Activated naive CD4-positive, alpha-beta T cell treated with anti-CD3 and anti-CD28 coated beads, Interleukin-2, amount 10 ng/mL, durations not matched to agents 7 days and 5 days (primary cell): ENCODE measurements around the gene TPX2.

ENCODE experiments used
- CTCF ChIA-PET: fragments of 350-600 bp; sonication (Branson Sonifier 250); formaldehyde crosslinking; loops from one replicate; lab custom pipeline; 2021; ENCODE audit warnings: antibody characterized with exemption; lab: Charles Lee
- DNase-seq: peaks from one replicate; pipeline ENCODE4 v3.0.0-alpha.2; 2020
- H3K27ac Mint-ChIP-seq: one replicate; pipeline ENCODE4 v1.8.0; 2021; ENCODE audit warnings: mild to moderate bottlenecking, moderate library complexity, mixed read lengths
- H3K27me3 Mint-ChIP-seq: one replicate; pipeline ENCODE4 v1.8.0; 2021; ENCODE audit warnings: mild to moderate bottlenecking, mixed read lengths
- H3K36me3 Mint-ChIP-seq: one replicate; pipeline ENCODE4 v1.8.0; 2021; ENCODE audit warnings: mixed read lengths
- H3K4me1 Mint-ChIP-seq: one replicate; pipeline ENCODE4 v1.8.0; 2021; ENCODE audit warnings: mixed read lengths
- H3K4me3 Mint-ChIP-seq: one replicate; pipeline ENCODE4 v1.8.0; 2021; ENCODE audit warnings: mild to moderate bottlenecking, moderate library complexity, mixed read lengths
- H3K9me3 Mint-ChIP-seq: one replicate; pipeline ENCODE4 v1.8.0; 2021; ENCODE audit warnings: mixed read lengths

TPX2 gene

DNA sequence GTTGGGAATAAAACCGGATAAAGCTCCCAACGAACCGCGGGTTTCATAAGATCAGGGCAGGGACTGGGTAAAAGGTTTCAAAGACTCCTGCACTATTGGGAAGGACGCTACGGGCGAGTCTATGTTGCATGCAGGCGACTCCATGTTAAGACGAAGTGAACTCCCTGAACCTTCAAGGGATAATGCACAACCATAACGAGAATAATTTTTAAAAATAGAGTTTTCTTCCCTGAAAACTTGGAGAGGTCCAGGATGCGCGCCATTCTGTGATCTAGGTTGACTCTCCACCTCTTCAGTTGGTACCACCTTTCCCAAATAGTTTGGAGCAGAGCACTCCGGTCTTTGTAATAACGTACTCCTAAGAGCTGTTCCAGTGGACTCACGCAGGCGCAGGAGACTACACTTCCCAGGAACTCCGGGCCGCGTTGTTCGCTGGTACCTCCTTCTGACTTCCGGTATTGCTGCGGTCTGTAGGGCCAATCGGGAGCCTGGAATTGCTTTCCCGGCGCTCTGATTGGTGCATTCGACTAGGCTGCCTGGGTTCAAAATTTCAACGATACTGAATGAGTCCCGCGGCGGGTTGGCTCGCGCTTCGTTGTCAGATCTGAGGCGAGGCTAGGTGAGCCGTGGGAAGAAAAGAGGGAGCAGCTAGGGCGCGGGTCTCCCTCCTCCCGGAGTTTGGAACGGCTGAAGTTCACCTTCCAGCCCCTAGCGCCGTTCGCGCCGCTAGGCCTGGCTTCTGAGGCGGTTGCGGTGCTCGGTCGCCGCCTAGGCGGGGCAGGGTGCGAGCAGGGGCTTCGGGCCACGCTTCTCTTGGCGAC, at the start of gene TPX2:
Gene TPX2 (plus strand): TSS at position 562 of the 821 bp plus-strand sequence. CDS start 18,187 bp downstream, outside the sequence.
- DNase-seq, result peak; percentile 91
- no peak within 1 kb of the TSS for H3K4me3 Mint-ChIP-seq
- no peak within 1 kb of the TSS for H3K27ac Mint-ChIP-seq
- H3K36me3 Mint-ChIP-seq, result peaks cover 8% of the 10 kb centered on the region
- H3K9me3 Mint-ChIP-seq, result no peaks in the 10 kb centered on the region
- CTCF ChIA-PET, result interaction anchor here (1.0 to 3.2 kb wide), 4 partner anchors 15 to 126 kb away, joined by 3 to 17 read pairs (median 10); no protein-coding TSS in a partner anchor
- peaks cover 11% of the 10 kb centered on the region for H3K27me3 Mint-ChIP-seq
- peaks cover 8% of the 10 kb centered on the region for H3K4me1 Mint-ChIP-seq

- no peak for DNase-seq
- H3K9me3 Mint-ChIP-seq, result no peaks in the 10 kb centered on the region
- peaks cover 54% of the 10 kb centered on the region for H3K36me3 Mint-ChIP-seq
- H3K27me3 Mint-ChIP-seq, result no peaks in the 10 kb centered on the region
- CTCF ChIA-PET, result interaction anchor here (0.7 to 6.1 kb wide), 2 partner anchors 28 to 30 kb away, joined by 3 to 46 read pairs; no protein-coding TSS in a partner anchor
- H3K4me3 Mint-ChIP-seq, result no peak overlapping the region
- H3K4me1 Mint-ChIP-seq, result peaks cover 66% of the 10 kb centered on the region
- H3K27ac Mint-ChIP-seq, result peak overlapping the region; percentile 66
Measured at GRCh38 chr20:31690124-31690666, 48.9 kb upstream of the TPX2 start.

- H3K4me1 Mint-ChIP-seq, result peaks cover 61% of the 10 kb centered on the region
- H3K4me3 Mint-ChIP-seq, result no peak overlapping the region
- no peak for DNase-seq
- peaks cover 42% of the 10 kb centered on the region for H3K36me3 Mint-ChIP-seq
- no peaks in the 10 kb centered on the region for H3K9me3 Mint-ChIP-seq
- peak overlapping the region; percentile 86 for H3K27ac Mint-ChIP-seq
- CTCF ChIA-PET, result interaction anchor here (1.2 to 6.1 kb wide), 3 partner anchors 11 to 30 kb away, joined by 3 to 46 read pairs (median 5); no protein-coding TSS in a partner anchor
- no peaks in the 10 kb centered on the region for H3K27me3 Mint-ChIP-seq
Measured at GRCh38 chr20:31691646-31692275, 47.3 kb upstream of the TPX2 start.

DNA sequence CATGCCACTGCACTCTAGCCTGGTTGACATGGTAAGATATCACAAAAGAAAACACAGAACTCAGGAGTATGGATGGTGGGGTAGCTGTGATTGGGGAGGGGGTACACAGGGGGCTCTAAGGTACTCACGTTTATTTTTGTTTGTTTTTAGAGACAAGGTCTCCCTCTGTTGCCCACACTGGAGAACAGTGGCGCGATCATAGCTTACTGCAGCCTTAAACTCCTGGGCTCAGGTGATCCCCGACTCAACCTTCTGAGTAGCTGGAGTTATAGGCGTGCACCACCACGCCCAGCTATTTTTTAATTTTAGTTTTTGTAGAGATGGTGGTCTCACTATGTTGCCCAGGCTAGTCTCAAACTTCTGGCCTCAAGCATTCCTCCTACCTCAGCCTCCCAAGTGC, 45.7 kb upstream of the TPX2 start:
- peaks cover 37% of the 10 kb centered on the region for H3K36me3 Mint-ChIP-seq
- peaks cover 61% of the 10 kb centered on the region for H3K4me1 Mint-ChIP-seq
- H3K27me3 Mint-ChIP-seq, result no peaks in the 10 kb centered on the region
- H3K4me3 Mint-ChIP-seq, result no peak overlapping the region
- no peak for DNase-seq
- H3K9me3 Mint-ChIP-seq, result no peaks in the 10 kb centered on the region
- CTCF ChIA-PET, result interaction anchor here (0.5 to 6.1 kb wide), 5 partner anchors 13 to 32 kb away, joined by 3 to 46 read pairs (median 8); no protein-coding TSS in a partner anchor
- peak overlapping the region; percentile 80 for H3K27ac Mint-ChIP-seq

DNA sequence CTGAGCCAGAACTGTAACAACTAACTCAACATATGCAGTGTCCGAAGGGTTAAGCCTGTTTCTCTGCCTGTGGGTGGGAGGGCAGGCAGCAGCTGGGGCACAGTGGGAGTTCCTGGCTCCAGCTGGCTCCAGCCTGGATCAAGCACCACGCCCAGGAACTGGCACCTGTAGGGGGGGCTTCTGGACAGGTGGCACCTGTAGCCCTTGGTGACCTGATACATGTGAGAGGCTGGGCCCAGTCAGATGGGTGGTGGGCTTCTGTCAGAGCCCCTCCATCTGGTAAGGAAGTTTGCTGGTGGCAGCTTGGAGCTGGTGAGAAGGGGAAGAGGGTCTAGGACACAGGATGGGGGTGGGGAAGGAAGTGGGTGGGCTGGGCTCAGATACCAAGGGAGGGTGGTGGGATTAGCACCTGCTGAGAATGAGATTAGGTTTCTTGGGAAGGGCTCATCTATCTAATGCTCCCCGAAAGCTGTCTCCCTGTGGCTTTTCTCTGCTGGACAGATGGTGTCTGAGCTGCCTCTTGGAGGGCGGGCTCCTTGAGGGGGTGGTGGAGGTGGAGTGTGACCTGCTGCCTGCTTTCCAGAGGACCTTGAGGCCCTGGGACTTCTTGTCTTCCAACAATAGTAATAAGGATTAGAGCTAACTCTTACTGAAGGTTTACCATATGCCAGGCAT, 45.0 kb upstream of the TPX2 start:
- Mint-ChIP-seq H3K36me3 (peaks cover 38% of the 10 kb centered on the region), H3K27ac (peak overlapping the region; percentile 73), H3K27me3 (no peaks in the 10 kb centered on the region), H3K4me1 (peaks cover 62% of the 10 kb centered on the region), H3K9me3 (no peaks in the 10 kb centered on the region), H3K4me3 (no peak overlapping the region)
- DNase-seq, result no peak
- CTCF ChIA-PET, result interaction anchor here (0.5 to 6.1 kb wide), 6 partner anchors 13 to 32 kb away, joined by 3 to 46 read pairs (median 6); no protein-coding TSS in a partner anchor

DNA sequence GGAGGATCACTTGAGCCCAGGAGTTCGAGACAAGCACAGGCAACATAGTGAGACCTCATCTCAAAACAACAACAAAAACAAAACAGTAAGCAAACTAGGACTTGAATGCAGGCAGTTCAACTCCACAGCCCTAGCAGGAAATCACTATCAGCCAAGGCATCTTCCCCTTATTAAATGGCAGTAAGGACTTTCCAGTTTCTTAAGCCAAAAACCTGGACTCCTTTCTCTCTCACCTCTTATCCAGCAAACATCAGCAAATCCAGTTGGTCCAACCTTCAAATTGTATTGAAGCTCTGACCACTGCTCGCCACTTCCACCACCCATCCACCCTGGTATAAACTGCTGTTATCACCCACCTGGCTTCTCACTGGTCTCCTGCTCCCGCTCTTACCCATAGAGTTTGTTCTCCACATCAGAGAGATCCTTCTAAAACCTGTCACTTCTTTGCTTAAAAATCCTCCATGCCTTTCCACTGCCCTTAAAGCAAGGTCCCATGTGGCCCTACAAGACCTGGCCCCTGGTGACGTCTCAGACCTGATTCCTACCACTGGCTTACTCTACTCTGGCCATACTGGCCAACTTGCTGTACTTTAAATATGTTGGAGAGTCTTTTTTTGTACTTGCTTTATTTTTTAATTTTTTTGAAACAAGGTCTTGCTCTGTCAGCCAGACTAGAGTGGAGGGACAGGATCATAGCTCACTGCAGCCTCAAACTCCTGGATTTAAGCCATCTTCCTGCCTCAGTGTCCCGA, 44.1 kb upstream of the TPX2 start:
- CTCF ChIA-PET, result interaction anchor here (1.1 to 6.1 kb wide), 3 partner anchors 20 to 192 kb away, joined by 3 to 46 read pairs (median 8); no protein-coding TSS in a partner anchor
- Mint-ChIP-seq H3K36me3 (peaks cover 42% of the 10 kb centered on the region), H3K4me1 (peaks cover 67% of the 10 kb centered on the region), H3K27me3 (no peaks in the 10 kb centered on the region), H3K27ac (peak overlapping the region; percentile 43), H3K4me3 (no peak overlapping the region), H3K9me3 (no peaks in the 10 kb centered on the region)
- no peak for DNase-seq

- Mint-ChIP-seq H3K9me3 (no peaks in the 10 kb centered on the region), H3K36me3 (peaks cover 46% of the 10 kb centered on the region), H3K27me3 (no peaks in the 10 kb centered on the region), H3K4me3 (no peak overlapping the region), H3K4me1 (peaks cover 72% of the 10 kb centered on the region), H3K27ac (no peak overlapping the region)
- no peak for DNase-seq
- CTCF ChIA-PET, result interaction anchor here (0.7 to 6.5 kb wide), 6 partner anchors 22 to 193 kb away, joined by 3 to 48 read pairs (median 3); partner anchors contain the start of gene BCL2L1
Measured at GRCh38 chr20:31695849-31696804, 43.0 kb upstream of the TPX2 start.

- no peak for DNase-seq
- H3K27me3 Mint-ChIP-seq, result no peaks in the 10 kb centered on the region
- no peaks in the 10 kb centered on the region for H3K9me3 Mint-ChIP-seq
- peak overlapping the region; percentile 85 for H3K27ac Mint-ChIP-seq
- H3K4me3 Mint-ChIP-seq, result no peak overlapping the region
- H3K36me3 Mint-ChIP-seq, result peaks cover 46% of the 10 kb centered on the region
- CTCF ChIA-PET, result interaction anchor here (0.7 to 6.5 kb wide), 6 partner anchors 12 to 37 kb away, joined by 3 to 48 read pairs (median 7); partner anchors contain the start of gene BCL2L1
- peaks cover 67% of the 10 kb centered on the region for H3K4me1 Mint-ChIP-seq
Measured at GRCh38 chr20:31698243-31698802, 40.8 kb upstream of the TPX2 start.

- Mint-ChIP-seq H3K27ac (peak overlapping the region; percentile 85), H3K9me3 (no peaks in the 10 kb centered on the region), H3K4me1 (peaks cover 63% of the 10 kb centered on the region), H3K4me3 (no peak overlapping the region), H3K27me3 (no peaks in the 10 kb centered on the region), H3K36me3 (peaks cover 45% of the 10 kb centered on the region)
- CTCF ChIA-PET, result interaction anchor here (1.0 to 6.5 kb wide), 8 partner anchors 12 to 37 kb away, joined by 3 to 48 read pairs (median 6); partner anchors contain the start of gene BCL2L1
- DNase-seq, result peak; percentile 43
Measured at GRCh38 chr20:31698803-31699718, 40.0 kb upstream of the TPX2 start.

- peak overlapping the region; percentile 85 for H3K27ac Mint-ChIP-seq
- H3K27me3 Mint-ChIP-seq, result no peaks in the 10 kb centered on the region
- no peak overlapping the region for H3K4me3 Mint-ChIP-seq
- H3K9me3 Mint-ChIP-seq, result no peaks in the 10 kb centered on the region
- H3K4me1 Mint-ChIP-seq, result peaks cover 58% of the 10 kb centered on the region
- CTCF ChIA-PET, result interaction anchor here (1.0 to 6.5 kb wide), 7 partner anchors 14 to 38 kb away, joined by 3 to 48 read pairs (median 4); partner anchors contain the start of gene BCL2L1
- H3K36me3 Mint-ChIP-seq, result peaks cover 48% of the 10 kb centered on the region
- DNase-seq, result no peak
Measured at GRCh38 chr20:31699801-31700728, 39.0 kb upstream of the TPX2 start.
